Measurements from ENCODE around the gene ASCC2. TPM values are rescaled to one million over a fixed set of nuclear protein-coding genes. Genes with fewer than 3 reads are reported as not detected.

The ASCC2 gene
- total and polyA plus RNA-seq, 2 experiments from 2014 or later: 30.5 to 31.3 TPM

DNA sequence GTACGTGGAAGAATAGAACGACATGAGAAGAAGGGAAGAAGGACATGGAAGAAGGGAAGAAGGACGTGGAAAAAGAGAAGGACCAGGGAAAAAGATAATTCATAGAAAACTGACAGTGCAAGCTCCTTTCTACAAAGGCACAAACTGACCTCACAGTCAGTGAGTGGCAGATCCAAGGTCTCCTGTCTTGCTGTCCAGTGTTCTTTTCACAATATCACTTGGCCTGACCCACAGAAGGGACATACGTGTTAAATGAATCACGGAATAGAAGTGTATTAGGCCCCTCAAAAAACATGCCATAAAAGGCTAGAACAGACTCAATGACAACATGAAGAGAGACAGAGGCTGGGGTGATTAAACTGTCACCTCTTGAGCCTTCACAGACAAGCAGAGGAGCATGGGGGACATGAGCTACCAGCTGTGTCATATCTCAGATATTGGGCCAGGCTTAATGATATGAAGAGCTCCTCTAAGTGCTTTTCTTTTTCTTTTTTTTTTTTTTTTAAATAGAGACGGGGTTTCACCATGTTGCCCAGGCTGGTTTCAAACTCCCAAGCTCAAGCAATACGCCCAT is 4.6 kb downstream of the ASCC2 start (continued):
- TF ChIP-seq JUNB (IDR thresholded peaks at IDR 0.05; ENCODE audit: unreplicated experiment) (no peak), NANOG (IDR thresholded peaks at IDR 0.05; ENCODE audit: borderline replicate concordance) (no peak), STAT1 (IDR thresholded peaks at IDR 0.05; ENCODE audit: unreplicated experiment) (no peak)
- TF ChIP-seq, protein P1, sequence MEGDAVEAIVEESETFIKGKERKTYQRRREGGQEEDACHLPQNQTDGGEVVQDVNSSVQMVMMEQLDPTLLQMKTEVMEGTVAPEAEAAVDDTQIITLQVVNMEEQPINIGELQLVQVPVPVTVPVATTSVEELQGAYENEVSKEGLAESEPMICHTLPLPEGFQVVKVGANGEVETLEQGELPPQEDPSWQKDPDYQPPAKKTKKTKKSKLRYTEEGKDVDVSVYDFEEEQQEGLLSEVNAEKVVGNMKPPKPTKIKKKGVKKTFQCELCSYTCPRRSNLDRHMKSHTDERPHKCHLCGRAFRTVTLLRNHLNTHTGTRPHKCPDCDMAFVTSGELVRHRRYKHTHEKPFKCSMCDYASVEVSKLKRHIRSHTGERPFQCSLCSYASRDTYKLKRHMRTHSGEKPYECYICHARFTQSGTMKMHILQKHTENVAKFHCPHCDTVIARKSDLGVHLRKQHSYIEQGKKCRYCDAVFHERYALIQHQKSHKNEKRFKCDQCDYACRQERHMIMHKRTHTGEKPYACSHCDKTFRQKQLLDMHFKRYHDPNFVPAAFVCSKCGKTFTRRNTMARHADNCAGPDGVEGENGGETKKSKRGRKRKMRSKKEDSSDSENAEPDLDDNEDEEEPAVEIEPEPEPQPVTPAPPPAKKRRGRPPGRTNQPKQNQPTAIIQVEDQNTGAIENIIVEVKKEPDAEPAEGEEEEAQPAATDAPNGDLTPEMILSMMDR (conservative IDR thresholded peaks at IDR 0.05; ENCODE audit: low read depth in 2 of 2): no peak
- TF ChIP-seq, protein P2, sequence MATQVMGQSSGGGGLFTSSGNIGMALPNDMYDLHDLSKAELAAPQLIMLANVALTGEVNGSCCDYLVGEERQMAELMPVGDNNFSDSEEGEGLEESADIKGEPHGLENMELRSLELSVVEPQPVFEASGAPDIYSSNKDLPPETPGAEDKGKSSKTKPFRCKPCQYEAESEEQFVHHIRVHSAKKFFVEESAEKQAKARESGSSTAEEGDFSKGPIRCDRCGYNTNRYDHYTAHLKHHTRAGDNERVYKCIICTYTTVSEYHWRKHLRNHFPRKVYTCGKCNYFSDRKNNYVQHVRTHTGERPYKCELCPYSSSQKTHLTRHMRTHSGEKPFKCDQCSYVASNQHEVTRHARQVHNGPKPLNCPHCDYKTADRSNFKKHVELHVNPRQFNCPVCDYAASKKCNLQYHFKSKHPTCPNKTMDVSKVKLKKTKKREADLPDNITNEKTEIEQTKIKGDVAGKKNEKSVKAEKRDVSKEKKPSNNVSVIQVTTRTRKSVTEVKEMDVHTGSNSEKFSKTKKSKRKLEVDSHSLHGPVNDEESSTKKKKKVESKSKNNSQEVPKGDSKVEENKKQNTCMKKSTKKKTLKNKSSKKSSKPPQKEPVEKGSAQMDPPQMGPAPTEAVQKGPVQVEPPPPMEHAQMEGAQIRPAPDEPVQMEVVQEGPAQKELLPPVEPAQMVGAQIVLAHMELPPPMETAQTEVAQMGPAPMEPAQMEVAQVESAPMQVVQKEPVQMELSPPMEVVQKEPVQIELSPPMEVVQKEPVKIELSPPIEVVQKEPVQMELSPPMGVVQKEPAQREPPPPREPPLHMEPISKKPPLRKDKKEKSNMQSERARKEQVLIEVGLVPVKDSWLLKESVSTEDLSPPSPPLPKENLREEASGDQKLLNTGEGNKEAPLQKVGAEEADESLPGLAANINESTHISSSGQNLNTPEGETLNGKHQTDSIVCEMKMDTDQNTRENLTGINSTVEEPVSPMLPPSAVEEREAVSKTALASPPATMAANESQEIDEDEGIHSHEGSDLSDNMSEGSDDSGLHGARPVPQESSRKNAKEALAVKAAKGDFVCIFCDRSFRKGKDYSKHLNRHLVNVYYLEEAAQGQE (IDR thresholded peaks at IDR 0.05; ENCODE audit: unreplicated experiment): no peak

DNA sequence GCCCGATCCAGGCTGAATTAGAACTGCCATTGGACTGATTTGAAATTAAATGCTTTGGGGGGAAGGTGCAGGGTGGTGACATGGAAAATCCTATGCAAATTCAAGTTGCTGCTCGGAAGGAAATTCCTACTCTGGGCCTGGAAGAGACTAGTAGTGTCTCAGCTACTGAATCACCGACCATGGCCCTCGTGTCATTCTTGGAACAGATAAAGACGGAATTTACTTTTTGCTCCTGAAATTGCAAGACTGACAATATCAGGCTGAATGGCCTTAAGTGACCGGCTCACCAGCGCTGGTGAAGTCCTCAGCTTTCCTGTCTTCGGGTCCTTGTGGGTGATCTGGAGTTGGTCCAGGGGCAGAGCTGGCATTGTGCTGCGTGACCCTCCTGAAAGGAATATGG is 6.1 kb downstream of the ASCC2 start:
- 0 out of 2 replicates have a peak, but pooled peaks cover 3% of the 10 kb centered on the region for H3F3A ChIP-seq (replicated peaks; ENCODE audit: low read depth)
- H3K4me2 ChIP-seq: no peak overlapping the region
- Mint-ChIP-seq H3K27me3 (ENCODE audit: insufficient read depth, low read depth, poor library complexity) (peaks cover 2% of the 10 kb centered on the region), H3K4me1 (peaks cover 3% of the 10 kb centered on the region; the same call in 1 of the 3 replicates), H3K9me3 (no peaks in the 10 kb centered on the region), H3K36me3 (ENCODE audit: low read depth) (peaks cover 5% of the 10 kb centered on the region; the same call in 2 of the 3 replicates), H3K27ac (no peak overlapping the region), H3K4me3 (no peak overlapping the region)
- ATAC-seq (no peak), DNase-seq (ENCODE audit: low spot score) (no peak)
- H3K4me1 ChIP-seq (ENCODE audit: insufficient read depth): no peaks in the 10 kb centered on the region
- no peaks in the 10 kb centered on the region for H3K9me2 ChIP-seq (ENCODE audit: insufficient read depth)
- H3K79me2 ChIP-seq (replicated peaks; ENCODE audit: insufficient read depth): 0 out of 2 replicates have a peak, but pooled peaks cover 5% of the 10 kb centered on the region
- no peak overlapping the region for H2AFZ ChIP-seq
- H3K4me3 ChIP-seq: no peak overlapping the region
- peaks cover 4% of the 10 kb centered on the region; the same call in 1 of the 2 replicates for H4K20me1 ChIP-seq (replicated peaks; ENCODE audit: insufficient read depth)
- no peaks in the 10 kb centered on the region for H3K27me3 ChIP-seq (ENCODE audit: insufficient read depth)
- no peak overlapping the region for H3K27ac ChIP-seq (ENCODE audit: low read depth)
- H3K36me3 ChIP-seq (ENCODE audit: insufficient read depth): no peaks in the 10 kb centered on the region
- no peak for TF ChIP-seq ZNF331 (CRISPR knock-in tag; IDR thresholded peaks at IDR 0.05; ENCODE audit: low read depth)
- TF ChIP-seq ZNF114 (CRISPR knock-in tag; IDR thresholded peaks at IDR 0.05): no peak
